Keratinocyte (primary cell): ENCODE data around the gene CACNB2.

Source experiments
- EZH2 ChIP-seq: IDR thresholded peaks from one replicate; pipeline ENCODE4 v1.6.1; 2012; ENCODE audit warnings: inconsistent platforms, mild to moderate bottlenecking, low read length, moderate library complexity
- TF ChIP-seq, protein P1 (sequence below), 3 experiments: IDR thresholded peaks in 1 of 3; conservative IDR thresholded peaks in 1 of 3; optimal IDR thresholded peaks in 1 of 3; 2 replicates in 2 of 3; 3 replicates in 1 of 3; pipeline versions ENCODE3 to v1.5.1; 2011; ENCODE audit warnings: low read length in 3 of 3, mild to moderate bottlenecking in 3 of 3, moderate library complexity in 2 of 3, control low read depth in 1 of 3, inconsistent platforms in 1 of 3; ENCODE audit not compliant: insufficient read depth in 2 of 3; ENCODE audit errors: extremely low read depth in 1 of 3

DNA sequence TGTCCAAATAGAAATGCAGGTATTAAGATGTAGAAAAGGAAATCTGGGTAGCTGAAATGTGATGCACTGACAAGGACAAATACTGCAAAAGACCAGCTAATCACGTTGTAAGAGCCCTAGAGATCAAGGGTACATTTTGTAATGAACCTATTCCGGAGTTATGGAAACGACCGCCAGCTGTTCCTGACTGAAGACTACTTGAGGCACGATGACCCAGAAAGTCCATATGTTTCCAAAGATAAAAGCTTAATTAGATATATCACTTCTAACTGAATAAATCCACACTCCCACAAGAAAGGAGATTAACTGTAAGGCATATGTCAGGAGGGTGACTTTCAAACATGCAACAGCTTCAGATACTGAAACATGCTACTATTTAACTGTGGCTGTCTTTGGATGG lies 257.7 kb downstream of the CACNB2 start:
- TF ChIP-seq, protein P1, sequence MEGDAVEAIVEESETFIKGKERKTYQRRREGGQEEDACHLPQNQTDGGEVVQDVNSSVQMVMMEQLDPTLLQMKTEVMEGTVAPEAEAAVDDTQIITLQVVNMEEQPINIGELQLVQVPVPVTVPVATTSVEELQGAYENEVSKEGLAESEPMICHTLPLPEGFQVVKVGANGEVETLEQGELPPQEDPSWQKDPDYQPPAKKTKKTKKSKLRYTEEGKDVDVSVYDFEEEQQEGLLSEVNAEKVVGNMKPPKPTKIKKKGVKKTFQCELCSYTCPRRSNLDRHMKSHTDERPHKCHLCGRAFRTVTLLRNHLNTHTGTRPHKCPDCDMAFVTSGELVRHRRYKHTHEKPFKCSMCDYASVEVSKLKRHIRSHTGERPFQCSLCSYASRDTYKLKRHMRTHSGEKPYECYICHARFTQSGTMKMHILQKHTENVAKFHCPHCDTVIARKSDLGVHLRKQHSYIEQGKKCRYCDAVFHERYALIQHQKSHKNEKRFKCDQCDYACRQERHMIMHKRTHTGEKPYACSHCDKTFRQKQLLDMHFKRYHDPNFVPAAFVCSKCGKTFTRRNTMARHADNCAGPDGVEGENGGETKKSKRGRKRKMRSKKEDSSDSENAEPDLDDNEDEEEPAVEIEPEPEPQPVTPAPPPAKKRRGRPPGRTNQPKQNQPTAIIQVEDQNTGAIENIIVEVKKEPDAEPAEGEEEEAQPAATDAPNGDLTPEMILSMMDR (optimal IDR thresholded peaks at IDR 0.05 in 1 of 3, IDR thresholded peaks at IDR 0.05 in 1 of 3, conservative IDR thresholded peaks at IDR 0.05 in 1 of 3; ENCODE audit: extremely low read depth in 1 of 3, insufficient read depth in 2 of 3, low read length in 3 of 3), result no peak
- TF ChIP-seq EZH2, result no peak
